Chondrocyte (in vitro differentiated cells): ENCODE results near the gene EPDR1. TPM values are rescaled to one million over a fixed set of nuclear protein-coding genes. Genes with fewer than 3 reads are reported as not detected.
A peak's percentile ranks its signal among the peaks of the same experiment; 100 is the strongest.

Source experiments
- DNase-seq: peaks from one replicate; pipeline ENCODE4 v3.0.0; 2021; ENCODE audit warnings: mixed read lengths, low spot score
- H3K27ac Mint-ChIP-seq: one replicate; pipeline ENCODE4 v1.8.0; 2021; ENCODE audit warnings: mild to moderate bottlenecking, moderate library complexity, mixed read lengths; ENCODE audit not compliant: unreplicated experiment
- H3K27me3 Mint-ChIP-seq: 2 replicates; pipeline ENCODE4 v1.8.0; 2021; ENCODE audit warnings: low read depth, mixed read lengths
- H3K36me3 Mint-ChIP-seq: 2 replicates; pipeline ENCODE4 v1.8.0; 2021; ENCODE audit warnings: low read depth, mixed read lengths
- H3K4me1 Mint-ChIP-seq: 2 replicates; pipeline ENCODE4 v1.8.0; 2021; ENCODE audit warnings: low read depth, mild to moderate bottlenecking, mixed read lengths
- H3K4me3 Mint-ChIP-seq: one replicate; pipeline ENCODE4 v1.8.0; 2021; ENCODE audit warnings: mild to moderate bottlenecking, moderate library complexity, mixed read lengths; ENCODE audit not compliant: unreplicated experiment
- H3K9me3 Mint-ChIP-seq: 2 replicates; pipeline ENCODE4 v1.8.0; 2021; ENCODE audit warnings: low read depth, mixed read lengths
- long read RNA-seq: library from polyadenylated mRNA; stranded (forward); transcript quantifications from one replicate; pipeline ENCODE4 v2.0.0, GENCODE V29; 2021
- total RNA-seq: library from RNA; stranded (reverse); gene quantifications from 3 replicates; pipeline ENCODE4 v1.2.1, GENCODE V29; 2021
- TF ChIP-seq, protein P1 (sequence below): fragments of 200-600 bp; sonication (generic); IDR thresholded peaks from 2 replicates; pipeline ENCODE4 v1.5.0; 2021; ENCODE audit warnings: antibody characterized with exemption, mild to moderate bottlenecking, moderate library complexity

The EPDR1 gene
- 20.1 to 30.0 TPM (median 28.9 TPM) in 3 replicates for total RNA-seq
- long read RNA-seq, transcript EPDR1-201 (3 exons, 2,599 nt), result major isoform, 106 of 116 reads
- long read RNA-seq, transcript EPDR1-202 (2 exons, 638 nt), result minor isoform, 7 of 116 reads
- long read RNA-seq, partial matches to known transcripts, result 1 of 116 reads
- long read RNA-seq, other reads (novel, unspliced or antisense), result 1 of 116 reads

DNA sequence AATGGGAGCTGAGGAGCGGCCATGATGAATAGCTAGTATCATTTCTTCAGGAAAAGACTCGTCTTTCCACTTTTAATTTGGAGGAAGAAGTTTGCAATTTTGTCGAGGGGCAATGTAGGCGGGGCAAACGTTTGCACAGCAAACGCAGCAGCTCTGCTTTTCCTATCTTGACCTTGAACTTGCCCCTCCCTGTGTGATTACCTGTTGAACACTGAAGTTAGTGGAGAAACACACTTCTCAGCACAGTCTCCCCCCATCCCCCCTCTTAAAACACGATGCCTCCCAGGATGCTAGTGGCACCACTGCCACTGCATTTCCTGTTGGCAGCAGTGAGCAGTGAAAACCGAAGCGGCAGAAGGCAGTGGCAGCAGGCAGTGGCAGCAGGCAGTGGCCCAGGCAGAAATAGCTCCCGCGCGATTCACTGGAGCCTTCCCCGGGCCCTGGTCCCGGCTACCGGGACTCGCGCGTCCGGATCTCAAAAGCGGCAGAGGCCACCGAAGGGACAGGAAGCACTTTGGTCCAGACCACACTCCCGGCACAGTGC is at the start of gene EPDR1:
Gene EPDR1, plus strand, starts transcription at position 336 of the 544 bp plus-strand sequence. CDS start 300 bp downstream, outside the sequence.
- H3K27me3 Mint-ChIP-seq, result peaks cover 34% of the 10 kb centered on the region
- H3K4me1 Mint-ChIP-seq, result peaks cover 33% of the 10 kb centered on the region
- no peak for DNase-seq
- peak within 1 kb of the TSS; percentile 85 for H3K4me3 Mint-ChIP-seq
- peaks cover 4% of the 10 kb centered on the region for H3K36me3 Mint-ChIP-seq
- H3K9me3 Mint-ChIP-seq, result peaks cover 6% of the 10 kb centered on the region
- H3K27ac Mint-ChIP-seq, result peak within 1 kb of the TSS; percentile 85
- TF ChIP-seq, protein P1, sequence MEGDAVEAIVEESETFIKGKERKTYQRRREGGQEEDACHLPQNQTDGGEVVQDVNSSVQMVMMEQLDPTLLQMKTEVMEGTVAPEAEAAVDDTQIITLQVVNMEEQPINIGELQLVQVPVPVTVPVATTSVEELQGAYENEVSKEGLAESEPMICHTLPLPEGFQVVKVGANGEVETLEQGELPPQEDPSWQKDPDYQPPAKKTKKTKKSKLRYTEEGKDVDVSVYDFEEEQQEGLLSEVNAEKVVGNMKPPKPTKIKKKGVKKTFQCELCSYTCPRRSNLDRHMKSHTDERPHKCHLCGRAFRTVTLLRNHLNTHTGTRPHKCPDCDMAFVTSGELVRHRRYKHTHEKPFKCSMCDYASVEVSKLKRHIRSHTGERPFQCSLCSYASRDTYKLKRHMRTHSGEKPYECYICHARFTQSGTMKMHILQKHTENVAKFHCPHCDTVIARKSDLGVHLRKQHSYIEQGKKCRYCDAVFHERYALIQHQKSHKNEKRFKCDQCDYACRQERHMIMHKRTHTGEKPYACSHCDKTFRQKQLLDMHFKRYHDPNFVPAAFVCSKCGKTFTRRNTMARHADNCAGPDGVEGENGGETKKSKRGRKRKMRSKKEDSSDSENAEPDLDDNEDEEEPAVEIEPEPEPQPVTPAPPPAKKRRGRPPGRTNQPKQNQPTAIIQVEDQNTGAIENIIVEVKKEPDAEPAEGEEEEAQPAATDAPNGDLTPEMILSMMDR, result peak; percentile 69

DNA sequence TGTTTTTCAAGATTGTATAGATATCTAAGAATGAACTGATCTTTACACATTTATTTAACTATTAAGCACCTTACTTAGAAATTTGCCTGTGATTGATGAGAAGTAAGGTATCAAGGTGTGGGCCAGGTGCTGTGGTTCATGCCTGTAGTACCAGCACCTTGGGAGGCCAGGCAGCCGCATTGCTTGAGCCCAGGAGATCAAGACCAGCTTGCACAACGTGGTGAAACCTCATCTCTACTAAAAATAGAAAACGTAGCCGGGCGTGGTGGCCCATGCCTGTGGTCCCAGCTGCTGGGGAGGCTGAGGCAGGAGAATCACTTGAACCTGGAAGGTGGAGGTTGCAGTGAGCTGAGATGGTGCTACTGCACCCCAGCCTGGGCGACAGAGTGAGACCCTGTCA is 38.4 kb upstream of the EPDR1 start:
- H3K36me3 Mint-ChIP-seq, result no peaks in the 10 kb centered on the region
- TF ChIP-seq, protein P1, result no peak
- no peak overlapping the region for H3K27ac Mint-ChIP-seq
- H3K4me1 Mint-ChIP-seq, result no peaks in the 10 kb centered on the region
- H3K9me3 Mint-ChIP-seq, result peaks cover 3% of the 10 kb centered on the region
- H3K4me3 Mint-ChIP-seq, result no peak overlapping the region
- no peak for DNase-seq
- peaks cover 24% of the 10 kb centered on the region for H3K27me3 Mint-ChIP-seq

DNA sequence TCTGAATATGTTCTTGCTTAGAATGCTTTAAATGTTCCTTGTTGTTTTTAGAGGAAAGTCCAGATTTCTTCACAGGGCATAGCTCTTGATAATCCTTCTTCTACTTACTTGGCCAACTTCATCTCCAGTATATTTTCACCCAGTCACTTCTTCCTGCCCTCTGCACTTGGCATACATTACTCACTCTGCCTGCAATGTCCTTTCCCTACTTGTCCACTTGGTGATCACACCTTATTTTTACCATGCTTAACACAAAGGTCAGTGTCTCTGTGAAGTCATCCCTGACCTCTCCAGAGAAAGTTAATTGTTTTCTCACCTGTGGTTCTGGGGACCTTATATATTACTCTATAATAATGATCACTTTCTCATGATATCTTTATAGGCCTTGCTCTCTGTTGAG is 27.1 kb upstream of the EPDR1 start:
- DNase-seq, result no peak
- Mint-ChIP-seq H3K4me1 (no peaks in the 10 kb centered on the region), H3K9me3 (no peaks in the 10 kb centered on the region), H3K36me3 (no peaks in the 10 kb centered on the region), H3K27me3 (peaks cover 36% of the 10 kb centered on the region), H3K4me3 (no peak overlapping the region), H3K27ac (no peak overlapping the region)
- TF ChIP-seq, protein P1, result no peak

DNA sequence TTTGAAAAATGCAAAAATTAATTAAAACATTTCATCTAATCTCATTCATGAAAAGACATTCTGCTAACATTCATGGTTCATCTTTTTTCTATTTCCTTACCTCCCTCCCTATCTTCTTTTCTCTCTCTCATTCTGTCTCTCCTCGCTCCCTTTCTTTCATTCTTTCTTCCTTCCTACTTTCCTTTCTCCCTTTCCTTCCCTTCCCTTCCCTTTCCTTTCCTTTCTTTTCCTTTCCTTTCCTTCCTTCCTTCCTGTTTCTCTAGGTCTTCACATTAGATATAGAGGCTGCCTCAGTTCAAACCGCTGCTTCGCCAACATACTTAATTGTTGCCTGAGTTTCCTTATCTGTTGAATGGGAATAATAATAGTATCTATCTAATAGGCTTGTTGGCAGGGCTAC is 25.8 kb upstream of the EPDR1 start:
- TF ChIP-seq, protein P1, result no peak
- Mint-ChIP-seq H3K4me1 (no peaks in the 10 kb centered on the region), H3K27ac (no peak overlapping the region), H3K4me3 (no peak overlapping the region), H3K9me3 (no peaks in the 10 kb centered on the region), H3K36me3 (no peaks in the 10 kb centered on the region), H3K27me3 (peaks cover 37% of the 10 kb centered on the region)
- DNase-seq, result no peak

DNA sequence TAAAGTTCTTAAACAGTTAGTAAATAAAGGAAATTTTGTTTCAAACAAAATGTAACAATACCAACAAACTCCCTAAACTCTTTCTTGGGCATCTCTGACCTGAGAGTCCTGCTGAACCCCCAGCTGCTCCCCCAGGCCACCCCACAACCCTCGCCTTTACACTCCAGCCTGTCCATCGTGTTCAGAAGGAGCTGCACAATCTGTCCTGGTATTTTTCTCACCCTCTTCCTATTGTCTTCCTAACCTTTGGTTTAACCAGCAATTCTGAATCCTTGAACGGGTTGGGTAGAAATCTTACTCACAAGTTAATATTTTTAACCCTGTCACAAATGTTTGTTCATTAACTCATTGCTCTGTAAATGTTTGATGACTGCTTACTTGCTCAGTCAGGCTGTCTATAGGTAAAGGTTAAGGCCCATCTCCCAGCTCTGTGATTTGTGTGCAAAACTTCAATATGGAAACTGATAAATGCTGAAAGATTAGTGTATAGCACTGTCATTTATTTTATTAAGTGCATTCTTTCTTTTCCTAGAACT is 20.7 kb upstream of the EPDR1 start:
- TF ChIP-seq, protein P1, result no peak
- DNase-seq, result no peak
- Mint-ChIP-seq H3K27me3 (peaks cover 20% of the 10 kb centered on the region), H3K4me3 (no peak overlapping the region), H3K4me1 (peaks cover 5% of the 10 kb centered on the region), H3K9me3 (no peaks in the 10 kb centered on the region), H3K27ac (no peak overlapping the region), H3K36me3 (no peaks in the 10 kb centered on the region)
